OCI-LY7 (cell line): ENCODE data around the gene HCST. TPM values are rescaled to one million over a fixed set of nuclear protein-coding genes. Genes with fewer than 3 reads are reported as not detected.

Experiments
- BruUV-seq: library from RNA; stranded (reverse); fragments of 400-500 nt; replicated peaks from 2 replicates; lab custom pipeline; 2021; lab: Mats Ljungman, UMichigan
- CTCF ChIA-PET: fragments of 300-600 bp; sonication (Branson Sonifier 250); formaldehyde crosslinking; loops from one replicate; lab custom pipeline; 2022; ENCODE audit warnings: antibody characterized with exemption; ENCODE audit not compliant: unreplicated experiment; lab: Charles Lee
- POLR2A ChIA-PET: fragments of 300-600 bp; sonication (Branson Sonifier 250); formaldehyde crosslinking; loops from one replicate; lab custom pipeline; 2022; ENCODE audit warnings: antibody characterized with exemption; lab: Charles Lee
- DNase-seq: peaks from one replicate; pipeline ENCODE4 v3.0.0-alpha.2; 2015; ENCODE audit warnings: low spot score
- H2AFZ ChIP-seq: fragments of 200-600 bp; sonication (generic), shearing (Covaris generic); 2 replicates; pipeline ENCODE4 v1.6.1; 2014; ENCODE audit warnings: mild to moderate bottlenecking, antibody characterized with exemption, low read length, moderate library complexity
- H3K27ac ChIP-seq: fragments of 200-600 bp; sonication (generic); 2 replicates; pipeline ENCODE4 v1.5.1; 2014; ENCODE audit warnings: mixed run types, low read depth, mild to moderate bottlenecking, moderate library complexity, low read length, inconsistent platforms; ENCODE audit not compliant: poor library complexity, severe bottlenecking
- H3K36me3 ChIP-seq: fragments of 200-600 bp; sonication (generic); 2 replicates; pipeline ENCODE4 v1.6.1; 2014; ENCODE audit warnings: mild to moderate bottlenecking, antibody characterized with exemption, low read length, moderate library complexity, mixed read lengths; ENCODE audit not compliant: insufficient read depth
- H3K4me1 ChIP-seq: fragments of 200-600 bp; sonication (generic); 2 replicates; pipeline ENCODE4 v1.5.1; 2014; ENCODE audit warnings: mild to moderate bottlenecking, low read length; ENCODE audit not compliant: insufficient read depth, poor library complexity, severe bottlenecking
- H3K4me2 ChIP-seq: fragments of 200-600 bp; sonication (generic); 2 replicates; pipeline ENCODE4 v1.6.1; 2014; ENCODE audit warnings: mild to moderate bottlenecking, low read length
- H3K4me3 ChIP-seq: fragments of 200-600 bp; sonication (generic); 2 replicates; pipeline ENCODE4 v1.5.1; 2014; ENCODE audit warnings: mild to moderate bottlenecking, low read depth, low read length; ENCODE audit not compliant: poor library complexity, severe bottlenecking
- H3K79me2 ChIP-seq: fragments of 200-600 bp; sonication (generic); 2 replicates; pipeline ENCODE4 v1.6.1; 2016; ENCODE audit warnings: low read depth, mild to moderate bottlenecking, low read length, moderate library complexity, mixed read lengths; ENCODE audit not compliant: insufficient read depth
- H3K9me2 ChIP-seq: fragments of 200-600 bp; sonication (generic); 2 replicates; pipeline ENCODE4 v1.6.1; 2016; ENCODE audit warnings: mild to moderate bottlenecking, low read length, mixed read lengths; ENCODE audit not compliant: insufficient read depth
- H3K9me3 ChIP-seq: fragments of 200-600 bp; sonication (generic); 2 replicates; pipeline ENCODE4 v1.6.1; 2014; ENCODE audit warnings: mild to moderate bottlenecking, mixed run types, low read length, mixed read lengths
- H4K20me1 ChIP-seq: fragments of 200-600 bp; sonication (generic); 2 replicates; pipeline ENCODE4 v1.6.1; 2014; ENCODE audit warnings: mild to moderate bottlenecking, antibody characterized with exemption, low read length, moderate library complexity, mixed read lengths; ENCODE audit not compliant: insufficient read depth
- CTCF ChIP-seq: fragments of 200-600 bp; sonication (generic); conservative IDR thresholded peaks from 2 replicates; pipeline ENCODE4 v1.5.1; 2014; ENCODE audit warnings: mild to moderate bottlenecking, antibody characterized with exemption, low read length, moderate library complexity, mixed read lengths
- EZH2phosphoT487 ChIP-seq: fragments of 200-600 bp; sonication (generic); IDR thresholded peaks from 2 replicates; pipeline ENCODE4 v1.6.1; 2018; ENCODE audit warnings: low read depth, borderline replicate concordance, mild to moderate bottlenecking, mixed run types, antibody characterized with exemption, low read length, moderate library complexity, mixed read lengths
- intact Hi-C: fragments of 100-400 bp; cut with micrococcal nuclease; formaldehyde crosslinking; loops from one replicate; pipeline ENCODE4 v1.10.0; 2022; ENCODE audit not compliant: unreplicated experiment
- total RNA-seq, 2 experiments: library from RNA; depleted of rRNA in 1 of 2; stranded (reverse); fragments of >200 nt in 1 of 2; shearing (Covaris generic) in 1 of 2; gene quantifications; 2 replicates each; pipeline ENCODE4 v1.2.3, GENCODE V29; 2014 to 2022

The HCST gene
- total RNA-seq, 2 experiments from 2014 or later = 8.1 to 36.0 TPM

GRCh38 chr19:35940078-35940775 is 37.9 kb downstream of the HCST start:
- no peaks in the 10 kb centered on the region for H3K79me2 ChIP-seq
- intact Hi-C loops = no loop called here
- H3K9me2 ChIP-seq = no peaks in the 10 kb centered on the region
- ChIA-PET CTCF (no interaction called here), POLR2A (no interaction called here)
- no peak for DNase-seq
- TF ChIP-seq EZH2phosphoT487 (no peak), CTCF (no peak)
- no peak overlapping the region for H3K27ac ChIP-seq
- H3K36me3 ChIP-seq = no peaks in the 10 kb centered on the region
- no peaks in the 10 kb centered on the region for H4K20me1 ChIP-seq
- no peak overlapping the region for H3K4me3 ChIP-seq
- no peak overlapping the region for H3K4me2 ChIP-seq
- H3K9me3 ChIP-seq = no peaks in the 10 kb centered on the region
- BruUV-seq = no TSS peak
- H3K4me1 ChIP-seq = no peaks in the 10 kb centered on the region
- H2AFZ ChIP-seq = no peak overlapping the region

- Histone ChIP-seq H3K36me3 (no peaks in the 10 kb centered on the region), H2AFZ (no peak overlapping the region), H3K4me3 (no peak overlapping the region), H3K4me1 (no peaks in the 10 kb centered on the region), H3K4me2 (no peak overlapping the region), H3K9me2 (no peaks in the 10 kb centered on the region), H4K20me1 (no peaks in the 10 kb centered on the region), H3K9me3 (no peaks in the 10 kb centered on the region), H3K79me2 (no peaks in the 10 kb centered on the region), H3K27ac (no peak overlapping the region)
- DNase-seq = no peak
- CTCF ChIA-PET = no interaction called here
- POLR2A ChIA-PET = interaction anchor here (0.6 kb wide), 1 partner anchor 107 kb away, joined by 3 read pairs; no protein-coding TSS in a partner anchor
- intact Hi-C loops = no loop called here
- TF ChIP-seq EZH2phosphoT487 (no peak), CTCF (no peak)
- BruUV-seq = no TSS peak
Observed at GRCh38 chr19:35940839-35941238, 38.5 kb downstream of the HCST start.

GRCh38 chr19:35942235-35942634 is 39.9 kb downstream of the HCST start:
- no peak for DNase-seq
- H4K20me1 ChIP-seq = no peaks in the 10 kb centered on the region
- H3K4me2 ChIP-seq = no peak overlapping the region
- no peaks in the 10 kb centered on the region for H3K79me2 ChIP-seq
- H3K9me2 ChIP-seq = no peaks in the 10 kb centered on the region
- no peak for TF ChIP-seq EZH2phosphoT487
- no peak for TF ChIP-seq CTCF
- intact Hi-C loops = no loop called here
- no peaks in the 10 kb centered on the region for H3K9me3 ChIP-seq
- POLR2A ChIA-PET = no interaction called here
- no TSS peak for BruUV-seq
- no peak overlapping the region for H3K4me3 ChIP-seq
- H3K4me1 ChIP-seq = no peaks in the 10 kb centered on the region
- CTCF ChIA-PET = interaction anchor here (0.6 kb wide), 1 partner anchor 630 kb away, joined by 13 read pairs; no protein-coding TSS in a partner anchor
- H2AFZ ChIP-seq = no peak overlapping the region
- no peak overlapping the region for H3K27ac ChIP-seq
- no peaks in the 10 kb centered on the region for H3K36me3 ChIP-seq
